ENCODE data around the gene NRP2. TPM values are rescaled to one million over a fixed set of nuclear protein-coding genes. Genes with fewer than 3 reads are reported as not detected.

NRP2 gene
- total RNA-seq, 1 donor from 2014 or later, result 43.3 TPM

- no peak for DNase-seq (ENCODE audit: low read depth, low spot score)
Observed at GRCh38 chr2:205730701-205731582, 48.6 kb downstream of the NRP2 start.

- DNase-seq (ENCODE audit: low read depth, low spot score), result no peak
Observed at GRCh38 chr2:205731583-205731981, 49.3 kb downstream of the NRP2 start.

GRCh38 chr2:205732314-205732713 lies 50.0 kb downstream of the NRP2 start:
- no peak for DNase-seq (ENCODE audit: low read depth, low spot score)

GRCh38 chr2:205733082-205733481 lies 50.8 kb downstream of the NRP2 start:
- DNase-seq (ENCODE audit: low read depth, low spot score), result no peak

- DNase-seq (ENCODE audit: low read depth, low spot score), result no peak
Observed at GRCh38 chr2:205733648-205734047, 51.3 kb downstream of the NRP2 start.

GRCh38 chr2:205734436-205735037 lies 52.2 kb downstream of the NRP2 start:
- peak; percentile 55 for DNase-seq (ENCODE audit: low read depth, low spot score)

- no peak for DNase-seq (ENCODE audit: low read depth, low spot score)
Observed at GRCh38 chr2:205738117-205738968, 56.0 kb downstream of the NRP2 start.

- DNase-seq (ENCODE audit: low read depth, low spot score), result no peak
Observed at GRCh38 chr2:205739620-205740019, 57.3 kb downstream of the NRP2 start.

- DNase-seq (ENCODE audit: low read depth, low spot score), result no peak
Observed at GRCh38 chr2:205740381-205740780, 58.1 kb downstream of the NRP2 start.

- no peak for DNase-seq (ENCODE audit: low read depth, low spot score)
Observed at GRCh38 chr2:205741256-205741978, 59.1 kb downstream of the NRP2 start.

GRCh38 chr2:205743137-205743536 lies 60.8 kb downstream of the NRP2 start:
- no peak for DNase-seq (ENCODE audit: low read depth, low spot score)

- DNase-seq (ENCODE audit: low read depth, low spot score), result no peak
Observed at GRCh38 chr2:205744074-205744591, 61.8 kb downstream of the NRP2 start.

- no peak for DNase-seq (ENCODE audit: low read depth, low spot score)
Observed at GRCh38 chr2:205745661-205746419, 63.5 kb downstream of the NRP2 start.

- no peak for DNase-seq (ENCODE audit: low read depth, low spot score)
Observed at GRCh38 chr2:205746420-205746785, 64.1 kb downstream of the NRP2 start.

- DNase-seq (ENCODE audit: low read depth, low spot score), result no peak
Observed at GRCh38 chr2:205747829-205748386, 65.6 kb downstream of the NRP2 start.

- no peak for DNase-seq (ENCODE audit: low read depth, low spot score)
Observed at GRCh38 chr2:205748639-205749038, 66.3 kb downstream of the NRP2 start.

GRCh38 chr2:205749078-205749477 lies 66.8 kb downstream of the NRP2 start:
- no peak for DNase-seq (ENCODE audit: low read depth, low spot score)

GRCh38 chr2:205750797-205751196 lies 68.5 kb downstream of the NRP2 start:
- DNase-seq (ENCODE audit: low read depth, low spot score), result no peak

- DNase-seq (ENCODE audit: low read depth, low spot score), result no peak
Observed at GRCh38 chr2:205751569-205752031, 69.3 kb downstream of the NRP2 start.

GRCh38 chr2:205752296-205752820 lies 70.1 kb downstream of the NRP2 start:
- DNase-seq (ENCODE audit: low read depth, low spot score), result no peak

All from pulmonary artery endothelial cell (primary cell).